Trophoblast cell (in vitro differentiated cells and primary cell): Measurements from ENCODE around the gene PKP4.
A peak's percentile ranks its signal among the peaks of the same experiment; 100 is the strongest.

Experiments used
- DNase-seq, 2 donors: peaks; one replicate each; pipeline ENCODE4 v3.0.0-alpha.2; 2016
- H2AFZ ChIP-seq: 2 replicates; pipeline ENCODE4 v1.6.1; 2013; ENCODE audit warnings: low read length, moderate library complexity, mild to moderate bottlenecking; ENCODE audit not compliant: insufficient read depth, poor library complexity
- H2AK5ac ChIP-seq: 2 replicates; pipeline ENCODE4 v1.6.1; 2013; ENCODE audit warnings: mild to moderate bottlenecking, low read length
- H2BK120ac ChIP-seq: 2 replicates; pipeline ENCODE4 v1.6.1; 2013; ENCODE audit warnings: low read length, mild to moderate bottlenecking, moderate library complexity; ENCODE audit not compliant: insufficient read depth, poor library complexity
- H2BK12ac ChIP-seq: 2 replicates; pipeline ENCODE4 v1.6.1; 2013; ENCODE audit warnings: mild to moderate bottlenecking, low read length, moderate library complexity
- H2BK5ac ChIP-seq: 2 replicates; pipeline ENCODE4 v1.6.1; 2013; ENCODE audit warnings: low read length, low read depth, moderate library complexity, mild to moderate bottlenecking; ENCODE audit not compliant: poor library complexity
- H3K14ac ChIP-seq: 2 replicates; pipeline ENCODE4 v1.6.1; 2013; ENCODE audit warnings: mild to moderate bottlenecking, low read length
- H3K18ac ChIP-seq: 2 replicates; pipeline ENCODE4 v1.6.1; 2013; ENCODE audit warnings: mild to moderate bottlenecking, low read length
- H3K23ac ChIP-seq: 2 replicates; pipeline ENCODE4 v1.6.1; 2013; ENCODE audit warnings: low read length
- H3K27ac ChIP-seq: 2 replicates; pipeline ENCODE4 v1.5.1; 2013; ENCODE audit warnings: low read depth, mild to moderate bottlenecking, inconsistent platforms, low read length, moderate library complexity
- H3K27me3 ChIP-seq: 2 replicates; pipeline ENCODE4 v1.6.1; 2013; ENCODE audit warnings: inconsistent platforms, mild to moderate bottlenecking, low read length, moderate library complexity; ENCODE audit not compliant: insufficient read depth
- H3K36me3 ChIP-seq, 2 experiments: 1 replicate in 1 of 2; 2 replicates in 1 of 2; pipeline ENCODE4 v1.6.1; 2013; ENCODE audit warnings: low read length in 2 of 2, mild to moderate bottlenecking in 2 of 2, moderate library complexity in 1 of 2; ENCODE audit not compliant: insufficient read depth in 2 of 2, control insufficient read depth in 1 of 2
- H3K4ac ChIP-seq: 2 replicates; pipeline ENCODE4 v1.6.1; 2013; ENCODE audit warnings: low read depth, mild to moderate bottlenecking, low read length, moderate library complexity
- H3K4me1 ChIP-seq, 2 experiments: 1 replicate in 1 of 2; 2 replicates in 1 of 2; pipeline ENCODE4 v1.6.1; 2013; ENCODE audit warnings: low read length in 2 of 2, mild to moderate bottlenecking in 2 of 2, moderate library complexity in 1 of 2; ENCODE audit not compliant: insufficient read depth in 2 of 2, control insufficient read depth in 1 of 2
- H3K4me2 ChIP-seq: 2 replicates; pipeline ENCODE4 v1.6.1; 2013; ENCODE audit warnings: inconsistent platforms, mild to moderate bottlenecking, low read length, moderate library complexity
- H3K4me3 ChIP-seq: 2 replicates; pipeline ENCODE4 v1.5.1; 2013; ENCODE audit warnings: mild to moderate bottlenecking, low read depth, low read length, inconsistent platforms
- H3K79me1 ChIP-seq: one replicate; pipeline ENCODE4 v1.6.1; 2013; ENCODE audit warnings: low read length
- H3K79me2 ChIP-seq: 2 replicates; pipeline ENCODE4 v1.6.1; 2013; ENCODE audit warnings: low read length, mild to moderate bottlenecking; ENCODE audit not compliant: control insufficient read depth, insufficient read depth, poor library complexity
- H3K9ac ChIP-seq: 2 replicates; pipeline ENCODE4 v1.6.1; 2013; ENCODE audit warnings: mild to moderate bottlenecking, low read length
- H3K9me3 ChIP-seq: 2 replicates; pipeline ENCODE4 v1.6.1; 2013; ENCODE audit warnings: low read depth, mild to moderate bottlenecking, control low read depth, inconsistent platforms, low read length; ENCODE audit not compliant: insufficient read depth
- H4K12ac ChIP-seq: 2 replicates; pipeline ENCODE4 v1.6.1; 2013; ENCODE audit warnings: low read depth, mild to moderate bottlenecking, low read length, moderate library complexity
- H4K8ac ChIP-seq: 2 replicates; pipeline ENCODE4 v1.6.1; 2013; ENCODE audit warnings: low read depth, mild to moderate bottlenecking, low read length, moderate library complexity
- H4K91ac ChIP-seq: one replicate; pipeline ENCODE4 v1.6.1; 2013; ENCODE audit warnings: low read depth, mild to moderate bottlenecking, low read length, moderate library complexity
- whole genome bisulfite sequencing: extraction: QIAGEN DNeasy Blood & Tissue Kit; methylation state at CpG from one replicate; pipeline ENCODE4 v1.1.7; 2013; ENCODE audit warnings: missing lambda C conversion rate; ENCODE audit not compliant: insufficient read length, insufficient coverage; ENCODE audit errors: extremely low coverage; 5-methylcytosine and 5-hydroxymethylcytosine counted together

Gene PKP4

GRCh38 chr2:158507141-158507540, 50.4 kb downstream of the PKP4 start:
- H3K9ac ChIP-seq: no peak overlapping the region
- H2BK5ac ChIP-seq: no peak overlapping the region
- H3K27ac ChIP-seq: no peak overlapping the region
- H3K36me3 ChIP-seq: no peaks in the 10 kb centered on the region
- H3K79me2 ChIP-seq: no peaks in the 10 kb centered on the region
- no peak overlapping the region for H2AK5ac ChIP-seq
- H2BK120ac ChIP-seq: no peak overlapping the region
- DNase-seq: peak in 1 of 2 donors; percentile 56
- no peaks in the 10 kb centered on the region for H3K27me3 ChIP-seq
- no peak overlapping the region for H3K23ac ChIP-seq
- H2AFZ ChIP-seq: no peak overlapping the region
- H3K9me3 ChIP-seq: no peaks in the 10 kb centered on the region
- H3K4me3 ChIP-seq: no peak overlapping the region
- H3K18ac ChIP-seq: no peak overlapping the region
- H4K12ac ChIP-seq: no peak overlapping the region
- H4K91ac ChIP-seq: no peak overlapping the region
- peaks cover 8% of the 10 kb centered on the region for H3K79me1 ChIP-seq
- no peak overlapping the region for H3K4ac ChIP-seq
- H2BK12ac ChIP-seq: peak overlapping the region; percentile 14
- no peak overlapping the region for H4K8ac ChIP-seq
- H3K14ac ChIP-seq: no peak overlapping the region
- H3K4me2 ChIP-seq: no peak overlapping the region
- no CpG with 5 or more reads among the region's 4 CpGs for WGBS
- H3K4me1 ChIP-seq: peaks cover 7 to 11% of the 10 kb centered on the region in 2 experiments

GRCh38 chr2:158507679-158508078, 50.9 kb downstream of the PKP4 start:
- Histone ChIP-seq H3K4me3 (no peak overlapping the region), H3K14ac (no peak overlapping the region), H2AFZ (no peak overlapping the region), H2BK5ac (no peak overlapping the region), H3K27ac (no peak overlapping the region), H3K4ac (no peak overlapping the region), H2BK12ac (no peak overlapping the region), H3K9ac (no peak overlapping the region), H3K4me1 (peaks cover 7 to 11% of the 10 kb centered on the region in 2 experiments), H2BK120ac (no peak overlapping the region), H3K9me3 (no peaks in the 10 kb centered on the region), H3K79me1 (peaks cover 8% of the 10 kb centered on the region), H4K91ac (no peak overlapping the region), H3K18ac (no peak overlapping the region), H3K4me2 (no peak overlapping the region), H3K23ac (no peak overlapping the region), H3K79me2 (no peaks in the 10 kb centered on the region), H3K36me3 (no peaks in the 10 kb centered on the region), H2AK5ac (no peak overlapping the region), H4K12ac (no peak overlapping the region), H4K8ac (no peak overlapping the region), H3K27me3 (no peaks in the 10 kb centered on the region)
- no CpG with 5 or more reads among the region's 2 CpGs for WGBS
- DNase-seq: no peak

GRCh38 chr2:158509928-158510797, 53.4 kb downstream of the PKP4 start:
- H2AFZ ChIP-seq: no peak overlapping the region
- DNase-seq: peak in 1 of 2 donors; percentile 12
- no peak overlapping the region for H2BK5ac ChIP-seq
- peaks cover 8% of the 10 kb centered on the region for H3K79me1 ChIP-seq
- H3K9me3 ChIP-seq: no peaks in the 10 kb centered on the region
- H3K4ac ChIP-seq: no peak overlapping the region
- H3K27me3 ChIP-seq: no peaks in the 10 kb centered on the region
- H3K14ac ChIP-seq: no peak overlapping the region
- peak overlapping the region; percentile 93 for H3K18ac ChIP-seq
- H2AK5ac ChIP-seq: no peak overlapping the region
- no CpG with 5 or more reads among the region's 2 CpGs for WGBS
- no peaks in the 10 kb centered on the region for H3K79me2 ChIP-seq
- H2BK120ac ChIP-seq: no peak overlapping the region
- peak overlapping the region; percentile 20 for H2BK12ac ChIP-seq
- peaks cover 7 to 11% of the 10 kb centered on the region in 2 experiments for H3K4me1 ChIP-seq
- no peak overlapping the region for H3K23ac ChIP-seq
- H3K36me3 ChIP-seq: no peaks in the 10 kb centered on the region
- no peak overlapping the region for H3K4me2 ChIP-seq
- no peak overlapping the region for H4K8ac ChIP-seq
- H4K91ac ChIP-seq: no peak overlapping the region
- H3K4me3 ChIP-seq: no peak overlapping the region
- H3K9ac ChIP-seq: no peak overlapping the region
- no peak overlapping the region for H4K12ac ChIP-seq
- H3K27ac ChIP-seq: no peak overlapping the region

- Histone ChIP-seq H3K4ac (peak overlapping the region; percentile 83), H3K79me1 (peaks cover 4% of the 10 kb centered on the region), H3K36me3 (no peaks in the 10 kb centered on the region), H3K27ac (no peak overlapping the region), H3K9me3 (no peaks in the 10 kb centered on the region), H3K23ac (no peak overlapping the region), H2BK5ac (no peak overlapping the region), H3K4me1 (peaks cover 4 to 5% of the 10 kb centered on the region in 2 experiments), H2AFZ (no peak overlapping the region), H3K14ac (no peak overlapping the region), H3K9ac (no peak overlapping the region), H2BK12ac (no peak overlapping the region), H3K27me3 (no peaks in the 10 kb centered on the region), H4K8ac (peak overlapping the region; percentile 2), H3K79me2 (no peaks in the 10 kb centered on the region), H3K18ac (peak overlapping the region; percentile 93), H3K4me2 (no peak overlapping the region), H4K12ac (no peak overlapping the region), H2BK120ac (no peak overlapping the region), H2AK5ac (peak overlapping the region; percentile 53), H4K91ac (no peak overlapping the region), H3K4me3 (no peak overlapping the region)
- no CpG with 5 or more reads among the region's 8 CpGs for WGBS
- no peak for DNase-seq
These were observed 54.1 kb downstream of the PKP4 start for GRCh38 chr2:158510887-158511286.
